Keratinocyte (primary cell): ENCODE results near the gene ZNF710. TPM values are rescaled to one million over a fixed set of nuclear protein-coding genes. Genes with fewer than 3 reads are reported as not detected.

Experiments
- DNase-seq: peaks from one replicate; pipeline ENCODE4 v3.0.0-alpha.2; 2011; ENCODE audit warnings: low read depth, missing footprints, low spot score
- FAIRE-seq: peaks from 2 replicates; lab custom pipeline; 2011; peaks lifted over from hg19 to GRCh38; lab: Jason Lieb, UNC
- H2AFZ ChIP-seq: 2 replicates; pipeline ENCODE4 v1.6.0; 2012; ENCODE audit warnings: low read length, control low read depth, inconsistent platforms; ENCODE audit not compliant: control insufficient read depth
- H3K27ac ChIP-seq: 2 replicates; pipeline ENCODE4 v1.5.1; 2011; ENCODE audit warnings: low read length; ENCODE audit not compliant: control insufficient read depth, insufficient read depth
- H3K27me3 ChIP-seq: 3 replicates; pipeline ENCODE4 v1.6.0; 2011; ENCODE audit warnings: low read length; ENCODE audit not compliant: control insufficient read depth, insufficient read depth; ENCODE audit errors: extremely low read depth
- H3K36me3 ChIP-seq, 2 experiments: 2 replicates in 1 of 2; 3 replicates in 1 of 2; pipeline ENCODE4 v1.5.1; 2011; ENCODE audit warnings: low read length in 2 of 2, mild to moderate bottlenecking in 1 of 2; ENCODE audit not compliant: control insufficient read depth in 2 of 2, insufficient read depth in 2 of 2; ENCODE audit errors: extremely low read depth in 1 of 2
- H3K4me1 ChIP-seq: 3 replicates; pipeline ENCODE4 v1.5.1; 2011; ENCODE audit warnings: low read length; ENCODE audit not compliant: control insufficient read depth, insufficient read depth; ENCODE audit errors: extremely low read depth
- H3K4me2 ChIP-seq: 3 replicates; pipeline ENCODE4 v1.6.0; 2011; ENCODE audit warnings: low read depth, low read length; ENCODE audit not compliant: control insufficient read depth, insufficient read depth; ENCODE audit errors: extremely low read depth
- H3K4me3 ChIP-seq, 3 experiments: fragments of 200-600 bp in 1 of 3; sonication (generic) in 1 of 3; 2 replicates in 2 of 3; 3 replicates in 1 of 3; pipeline ENCODE4 v1.5.1; 2011 to 2016; ENCODE audit warnings: low read length in 3 of 3, mild to moderate bottlenecking in 3 of 3, control low read depth in 2 of 3, inconsistent platforms in 1 of 3, low read depth in 1 of 3, mixed read lengths in 1 of 3, mixed run types in 1 of 3, moderate library complexity in 1 of 3; ENCODE audit not compliant: control insufficient read depth in 2 of 3, insufficient read depth in 2 of 3; ENCODE audit errors: extremely low read depth in 1 of 3
- H3K79me2 ChIP-seq: 2 replicates; pipeline ENCODE4 v1.6.0; 2012; ENCODE audit warnings: low read length; ENCODE audit not compliant: control insufficient read depth, insufficient read depth
- H3K9ac ChIP-seq: 3 replicates; pipeline ENCODE4 v1.6.0; 2011; ENCODE audit warnings: low read length; ENCODE audit not compliant: control insufficient read depth, insufficient read depth; ENCODE audit errors: extremely low read depth
- H3K9me1 ChIP-seq: 3 replicates; pipeline ENCODE4 v1.6.0; 2011; ENCODE audit warnings: low read length; ENCODE audit not compliant: control insufficient read depth, insufficient read depth; ENCODE audit errors: extremely low read depth
- H3K9me3 ChIP-seq: 2 replicates; pipeline ENCODE4 v1.5.1; 2012; ENCODE audit warnings: low read depth, low read length; ENCODE audit not compliant: control insufficient read depth
- H4K20me1 ChIP-seq: 3 replicates; pipeline ENCODE4 v1.6.0; 2011; ENCODE audit warnings: low read length; ENCODE audit not compliant: control insufficient read depth, insufficient read depth; ENCODE audit errors: extremely low read depth
- EZH2 ChIP-seq: IDR thresholded peaks from one replicate; pipeline ENCODE4 v1.6.1; 2012; ENCODE audit warnings: inconsistent platforms, mild to moderate bottlenecking, low read length, moderate library complexity
- dilution Hi-C: fragments of 300-500 bp; cut with MboI; formaldehyde crosslinking; loops from one replicate; pipeline ENCODE4 v1.7.0; 2020; ENCODE audit warnings: low sequenced_read_pairs; ENCODE audit not compliant: extremely low pct_ligation_motif_present
- polyA plus RNA-seq, 5 experiments: library from polyadenylated mRNA; depleted of rRNA in 3 of 5; stranded (reverse) in 3 of 5; stranded (forward) in 1 of 5; unstranded in 1 of 5; fragments of >200 nt; gene quantifications; 1 replicate in 1 of 5; 2 replicates in 3 of 5; 3 replicates in 1 of 5; pipeline versions ENCODE4 v1.2.1 to v1.2.3, GENCODE V29; 2011 to 2012; ENCODE audit warnings: missing spikeins in 2 of 5, low read depth in 1 of 5, low replicate concordance in 1 of 5
- TF ChIP-seq, protein P1 (sequence below), 3 experiments: IDR thresholded peaks in 1 of 3; conservative IDR thresholded peaks in 1 of 3; optimal IDR thresholded peaks in 1 of 3; 2 replicates in 2 of 3; 3 replicates in 1 of 3; pipeline versions ENCODE3 to v1.5.1; 2011; ENCODE audit warnings: low read length in 3 of 3, mild to moderate bottlenecking in 3 of 3, moderate library complexity in 2 of 3, control low read depth in 1 of 3, inconsistent platforms in 1 of 3; ENCODE audit not compliant: insufficient read depth in 2 of 3; ENCODE audit errors: extremely low read depth in 1 of 3

The ZNF710 gene
- polyA plus RNA-seq, 1 donor (not counting 4 experiments of a cell fraction or from before 2014, with no cell fraction given): 4.5 TPM

- no peaks in the 10 kb centered on the region for H3K9me3 ChIP-seq
- TF ChIP-seq, protein P1, sequence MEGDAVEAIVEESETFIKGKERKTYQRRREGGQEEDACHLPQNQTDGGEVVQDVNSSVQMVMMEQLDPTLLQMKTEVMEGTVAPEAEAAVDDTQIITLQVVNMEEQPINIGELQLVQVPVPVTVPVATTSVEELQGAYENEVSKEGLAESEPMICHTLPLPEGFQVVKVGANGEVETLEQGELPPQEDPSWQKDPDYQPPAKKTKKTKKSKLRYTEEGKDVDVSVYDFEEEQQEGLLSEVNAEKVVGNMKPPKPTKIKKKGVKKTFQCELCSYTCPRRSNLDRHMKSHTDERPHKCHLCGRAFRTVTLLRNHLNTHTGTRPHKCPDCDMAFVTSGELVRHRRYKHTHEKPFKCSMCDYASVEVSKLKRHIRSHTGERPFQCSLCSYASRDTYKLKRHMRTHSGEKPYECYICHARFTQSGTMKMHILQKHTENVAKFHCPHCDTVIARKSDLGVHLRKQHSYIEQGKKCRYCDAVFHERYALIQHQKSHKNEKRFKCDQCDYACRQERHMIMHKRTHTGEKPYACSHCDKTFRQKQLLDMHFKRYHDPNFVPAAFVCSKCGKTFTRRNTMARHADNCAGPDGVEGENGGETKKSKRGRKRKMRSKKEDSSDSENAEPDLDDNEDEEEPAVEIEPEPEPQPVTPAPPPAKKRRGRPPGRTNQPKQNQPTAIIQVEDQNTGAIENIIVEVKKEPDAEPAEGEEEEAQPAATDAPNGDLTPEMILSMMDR (optimal IDR thresholded peaks at IDR 0.05 in 1 of 3, IDR thresholded peaks at IDR 0.05 in 1 of 3, conservative IDR thresholded peaks at IDR 0.05 in 1 of 3; ENCODE audit: extremely low read depth in 1 of 3, insufficient read depth in 2 of 3, low read length in 3 of 3): no peak
- no peak for TF ChIP-seq EZH2
- H2AFZ ChIP-seq: no peak overlapping the region
- no peak overlapping the region for H3K9ac ChIP-seq
- H3K27me3 ChIP-seq: no peaks in the 10 kb centered on the region
- H3K4me2 ChIP-seq: no peak overlapping the region
- FAIRE-seq (no peak), DNase-seq (no peak)
- no peak overlapping the region for H3K27ac ChIP-seq
- H3K4me3 ChIP-seq: no peak overlapping the region
- H4K20me1 ChIP-seq: no peaks in the 10 kb centered on the region
- dilution Hi-C loops: no loop called here
- H3K36me3 ChIP-seq: peaks cover 0 to 2% of the 10 kb centered on the region in 2 experiments
- peaks cover 3% of the 10 kb centered on the region for H3K9me1 ChIP-seq
- H3K4me1 ChIP-seq: peaks cover 6% of the 10 kb centered on the region
- H3K79me2 ChIP-seq: peaks cover 7% of the 10 kb centered on the region
These were observed 53.5 kb downstream of the ZNF710 start for GRCh38 chr15:90054618-90055097.

- dilution Hi-C loops: no loop called here
- no peaks in the 10 kb centered on the region for H3K27me3 ChIP-seq
- DNase-seq: no peak
These were observed 54.1 kb downstream of the ZNF710 start for GRCh38 chr15:90055182-90055581.

More at GRCh38 chr15:90055182-90055581, 54.1 kb downstream of the ZNF710 start:
- TF ChIP-seq EZH2: no peak
- TF ChIP-seq, protein P1 (optimal IDR thresholded peaks at IDR 0.05 in 1 of 3, IDR thresholded peaks at IDR 0.05 in 1 of 3, conservative IDR thresholded peaks at IDR 0.05 in 1 of 3; ENCODE audit: extremely low read depth in 1 of 3, insufficient read depth in 2 of 3, low read length in 3 of 3): no peak
- Histone ChIP-seq H3K9me3 (no peaks in the 10 kb centered on the region), H2AFZ (no peak overlapping the region), H3K27ac (no peak overlapping the region), H3K79me2 (peaks cover 7% of the 10 kb centered on the region), H3K4me2 (no peak overlapping the region), H3K9me1 (peaks cover 3% of the 10 kb centered on the region), H3K4me3 (no peak overlapping the region), H3K36me3 (no peaks in the 10 kb centered on the region), H3K4me1 (peaks cover 8% of the 10 kb centered on the region), H4K20me1 (no peaks in the 10 kb centered on the region), H3K9ac (no peak overlapping the region)
- no peak for FAIRE-seq
